ENCODE data around the gene EXOSC5.

GRCh38 chr19:41398598-41398997, 1.4 kb upstream of the EXOSC5 start:
- TF ChIP-seq POLR2A (IDR thresholded peaks at IDR 0.05): no peak
- TF ChIP-seq CTCF (IDR thresholded peaks at IDR 0.05): no peak
